ENCODE results near the gene NFE2L3.
A peak's percentile ranks its signal among the peaks of the same experiment; 100 is the strongest.
"Not testable (repeated sequence)": the region's sequence is repeated elsewhere in the genome, so short reads cannot be mapped to it uniquely, and the experiment has no call there.

Gene NFE2L3

GRCh38 chr7:26147030-26147429 lies 5.0 kb upstream of the NFE2L3 start:
- DNase-seq (ENCODE audit: low read depth in 2 of 2) = no peak

GRCh38 chr7:26147646-26148306 lies 4.2 kb upstream of the NFE2L3 start:
- not testable (repeated sequence) for DNase-seq (ENCODE audit: low read depth in 2 of 2)

- DNase-seq (ENCODE audit: low read depth in 2 of 2) = not testable (repeated sequence)
Observed at GRCh38 chr7:26148307-26148700, 3.7 kb upstream of the NFE2L3 start.

GRCh38 chr7:26149391-26149977 lies 2.5 kb upstream of the NFE2L3 start:
- no peak for DNase-seq (ENCODE audit: low read depth in 2 of 2)

GRCh38 chr7:26151096-26151495 lies 902 bp upstream of the NFE2L3 start:
- DNase-seq (ENCODE audit: low read depth in 2 of 2) = no peak

- DNase-seq (ENCODE audit: low read depth in 2 of 2) = no peak
Observed at GRCh38 chr7:26151650-26151952, 397 bp upstream of the NFE2L3 start.

GRCh38 chr7:26152782-26153240 lies 813 bp downstream of the NFE2L3 start:
- DNase-seq (ENCODE audit: low read depth in 2 of 2) = peak in 1 of 2 experiments; percentile 24

GRCh38 chr7:26153241-26153822 lies 1.3 kb downstream of the NFE2L3 start:
- peak in 1 of 2 experiments; percentile 34 for DNase-seq (ENCODE audit: low read depth in 2 of 2)

GRCh38 chr7:26153823-26154783 lies 2.1 kb downstream of the NFE2L3 start:
- DNase-seq (ENCODE audit: low read depth in 2 of 2) = peak in 1 of 2 experiments; percentile 32

- no peak for DNase-seq (ENCODE audit: low read depth in 2 of 2)
Observed at GRCh38 chr7:26155531-26156375, 3.8 kb downstream of the NFE2L3 start.

GRCh38 chr7:26156451-26157420 lies 4.7 kb downstream of the NFE2L3 start:
- DNase-seq (ENCODE audit: low read depth in 2 of 2) = peak in 1 of 2 experiments; percentile 32

- DNase-seq (ENCODE audit: low read depth in 2 of 2) = no peak
Observed at GRCh38 chr7:26157520-26158105, 5.6 kb downstream of the NFE2L3 start.

- DNase-seq (ENCODE audit: low read depth in 2 of 2) = no peak
Observed at GRCh38 chr7:26159243-26159642, 7.2 kb downstream of the NFE2L3 start.

GRCh38 chr7:26160896-26161295 lies 8.9 kb downstream of the NFE2L3 start:
- no peak for DNase-seq (ENCODE audit: low read depth in 2 of 2)

- no peak for DNase-seq (ENCODE audit: low read depth in 2 of 2)
Observed at GRCh38 chr7:26162431-26162830, 10.4 kb downstream of the NFE2L3 start.

- not testable (repeated sequence) for DNase-seq (ENCODE audit: low read depth in 2 of 2)
Observed at GRCh38 chr7:26163804-26164203, 11.8 kb downstream of the NFE2L3 start.

GRCh38 chr7:26165950-26166683 lies 14.1 kb downstream of the NFE2L3 start:
- DNase-seq (ENCODE audit: low read depth in 2 of 2) = no peak

GRCh38 chr7:26166684-26167266 lies 14.8 kb downstream of the NFE2L3 start:
- no peak for DNase-seq (ENCODE audit: low read depth in 2 of 2)

Measured in stimulated activated CD4-positive, alpha-beta T cell treated with anti-CD3 and anti-CD28 coated beads, Interleukin-12 subunit alpha, Interleukin-12 subunit beta, amount 100 ng/mL, for 24 hours (primary cell).